Esophagus muscularis mucosa (tissue), 4 donors: ENCODE results near the gene LENEP. TPM values are rescaled to one million over a fixed set of nuclear protein-coding genes. Genes with fewer than 3 reads are reported as not detected.

ENCODE experiments used
- DNase-seq: peaks from one replicate; pipeline ENCODE4 v3.0.0-alpha.2; 2017; ENCODE audit errors: extremely low spot score
- H3K27ac ChIP-seq, 4 donors: fragments of 200-600 bp; sonication (generic); replicated peaks in 1 of 4; 1 replicate in 3 of 4; 2 replicates in 1 of 4; pipeline ENCODE4 v1.5.1; 2016 to 2019; ENCODE audit warnings: mild to moderate bottlenecking in 1 of 4
- H3K27me3 ChIP-seq, 4 donors: fragments of 200-600 bp; sonication (generic); one replicate each; pipeline versions ENCODE4 v1.5.1 to v1.6.0; 2016 to 2019
- H3K36me3 ChIP-seq, 4 donors: fragments of 200-600 bp; sonication (generic); one replicate each; pipeline ENCODE4 v1.5.1; 2016 to 2019
- H3K4me1 ChIP-seq, 4 donors: fragments of 200-600 bp; sonication (generic); one replicate each; pipeline ENCODE4 v1.5.1; 2016 to 2019
- H3K4me3 ChIP-seq, 4 donors: fragments of 200-600 bp; sonication (generic); 1 replicate in 2 of 4; 2 replicates in 2 of 4; pipeline ENCODE4 v1.5.1; 2016 to 2019; ENCODE audit warnings: mild to moderate bottlenecking in 4 of 4, moderate library complexity in 1 of 4
- H3K9me3 ChIP-seq, 4 donors: fragments of 200-600 bp; sonication (generic); 1 replicate in 3 of 4; 2 replicates in 1 of 4; pipeline ENCODE4 v1.5.1; 2016 to 2019
- CTCF ChIP-seq, 3 experiments: fragments of 200-600 bp in 2 of 3; fragments of 450-650 bp in 1 of 3; sonication (generic) in 2 of 3; IDR thresholded peaks; one replicate each; pipeline ENCODE4 v1.5.1; 2017 to 2019; ENCODE audit warnings: antibody characterized with exemption in 3 of 3, mild to moderate bottlenecking in 2 of 3, moderate library complexity in 1 of 3
- EP300 ChIP-seq: sonication (generic); formaldehyde crosslinking; IDR thresholded peaks from one replicate; pipeline ENCODE4 v1.6.1; 2017; ENCODE audit warnings: antibody characterized with exemption
- POLR2A ChIP-seq: fragments of 450-650 bp; IDR thresholded peaks from one replicate; pipeline ENCODE4 v1.6.1; 2017; ENCODE audit warnings: antibody characterized with exemption, moderate library complexity, mild to moderate bottlenecking, low read depth
- POLR2AphosphoS5 ChIP-seq, 2 donors: sonication (generic); formaldehyde crosslinking; IDR thresholded peaks; one replicate each; pipeline ENCODE4 v1.6.1; 2017; ENCODE audit warnings: antibody characterized with exemption in 2 of 2
- WGBS: methylation state at CpG from one replicate; pipeline ENCODE4 v1.1.5; 2018; 5-methylcytosine and 5-hydroxymethylcytosine counted together
- intact Hi-C: fragments of 100-400 bp; cut with DNase I; formaldehyde crosslinking; loops from one replicate; pipeline ENCODE4 v1.15.1; 2023
- total RNA-seq, 4 donors: library from RNA; depleted of rRNA; stranded (reverse); fragments of >200 nt; gene quantifications; one replicate each; pipeline versions ENCODE4 v1.1.0 to v1.2.1, GENCODE V29; 2016

Gene LENEP
- total RNA-seq, 4 donors from 2014 or later, result not detected

- 90% methylated on average over 2 of the region's 3 CpGs for WGBS
- Histone ChIP-seq H3K4me1 (peaks cover 58 to 73% (median 66%) of the 10 kb centered on the region in 4 donors), H3K36me3 (peaks cover 13 to 57% (median 49%) of the 10 kb centered on the region in 4 donors), H3K4me3 (peak overlapping the region; percentile 51 to 56 (median 54)), H3K27me3 (no peaks in the 10 kb centered on the region), H3K9me3 (no peaks in the 10 kb centered on the region), H3K27ac (peak overlapping the region; percentile 96 to 98 (median 96))
- TF ChIP-seq CTCF (IDR thresholded peaks at IDR 0.05) (no peak), POLR2A (no peak), EP300 (no peak)
- DNase-seq, result no peak
- intact Hi-C loops, result no loop called here
These were observed 24.7 kb upstream of the LENEP start for GRCh38 chr1:154968731-154969130.

- no peaks in the 10 kb centered on the region for H3K9me3 ChIP-seq
- peak overlapping the region; percentile 96 to 98 (median 96) for H3K27ac ChIP-seq
- TF ChIP-seq CTCF (IDR thresholded peaks at IDR 0.05) (no peak), POLR2AphosphoS5 (IDR thresholded peaks at IDR 0.05) (no peak), EP300 (no peak), POLR2A (no peak)
- 62% methylated on average over 5 of the region's 5 CpGs for WGBS
- intact Hi-C loops, result no loop called here
- peaks cover 58 to 73% (median 66%) of the 10 kb centered on the region in 4 donors for H3K4me1 ChIP-seq
- H3K4me3 ChIP-seq, result peak overlapping the region; percentile 51 to 56 (median 54)
- no peak for DNase-seq
- H3K27me3 ChIP-seq, result no peaks in the 10 kb centered on the region
- peaks cover 8 to 52% (median 43%) of the 10 kb centered on the region in 4 donors for H3K36me3 ChIP-seq
These were observed 24.1 kb upstream of the LENEP start for GRCh38 chr1:154969246-154969645.

GRCh38 chr1:154969860-154970452 is 23.4 kb upstream of the LENEP start:
- H3K27ac ChIP-seq, result peak overlapping the region; percentile 96 to 98 (median 96)
- H3K4me1 ChIP-seq, result peaks cover 58 to 73% (median 66%) of the 10 kb centered on the region in 4 donors
- no peaks in the 10 kb centered on the region for H3K9me3 ChIP-seq
- H3K36me3 ChIP-seq, result peaks cover 7 to 45% (median 36%) of the 10 kb centered on the region in 4 donors
- TF ChIP-seq POLR2A, result no peak
- no peak for TF ChIP-seq POLR2AphosphoS5 (IDR thresholded peaks at IDR 0.05)
- TF ChIP-seq CTCF (IDR thresholded peaks at IDR 0.05), result no peak
- intact Hi-C loops, result no loop called here
- H3K27me3 ChIP-seq, result no peaks in the 10 kb centered on the region
- 14% methylated on average over 22 of the region's 22 CpGs for whole genome bisulfite sequencing
- DNase-seq, result no peak
- peak overlapping the region; percentile 51 to 56 (median 54) for H3K4me3 ChIP-seq

GRCh38 chr1:154970631-154971340 is 22.6 kb upstream of the LENEP start, which contains the start of gene SHC1:
TSS of gene SHC1 (minus strand) at chr1:154970747. CDS start at chr1:154970526, 221 bp downstream.
- H3K9me3 ChIP-seq, result no peaks in the 10 kb centered on the region
- intact Hi-C loops, result no loop called here
- no peaks in the 10 kb centered on the region for H3K27me3 ChIP-seq
- DNase-seq, result peak; percentile 97
- peak within 1 kb of the TSS; percentile 96 to 98 (median 96) for H3K27ac ChIP-seq
- peaks cover 58 to 80% (median 66%) of the 10 kb centered on the region in 4 donors for H3K4me1 ChIP-seq
- peak within 1 kb of the TSS; percentile 51 to 56 (median 54) for H3K4me3 ChIP-seq
- TF ChIP-seq POLR2AphosphoS5 (IDR thresholded peaks at IDR 0.05), result peak in 1 of 2 donors; percentile 96
- TF ChIP-seq EP300, result peak; percentile 2
- TF ChIP-seq CTCF (IDR thresholded peaks at IDR 0.05), result no peak
- peak; percentile 94 for TF ChIP-seq POLR2A
- WGBS, result 8% methylated on average over 10 of the region's 15 CpGs
- peaks cover 7 to 37% (median 28%) of the 10 kb centered on the region in 4 donors for H3K36me3 ChIP-seq
